SH-SY5Y (cell line): ENCODE measurements around the gene TNFRSF19.

Experiments used
- GATA2 ChIP-seq: IDR thresholded peaks from 2 replicates; pipeline ENCODE4 v1.6.1; 2011; ENCODE audit warnings: mild to moderate bottlenecking, low read depth, low read length
- GATA3 ChIP-seq: IDR thresholded peaks from 2 replicates; pipeline ENCODE4 v1.6.1; 2011; ENCODE audit warnings: low read depth, mild to moderate bottlenecking, low read length, moderate library complexity

The TNFRSF19 gene

GRCh38 chr13:23570099-23570920 is at the start of gene TNFRSF19:
TSS of gene TNFRSF19 (plus strand) at chr13:23570412. CDS start at chr13:23590184, 19,772 bp downstream.
- TF ChIP-seq GATA2 (peak; percentile 99), GATA3 (peak; percentile 98)

- no peak for TF ChIP-seq GATA2
Measured at GRCh38 chr13:23531446-23531845, 38.8 kb upstream of the TNFRSF19 start.

- no peak for TF ChIP-seq GATA2
- TF ChIP-seq GATA3 = no peak
Measured at GRCh38 chr13:23534090-23534489, 36.1 kb upstream of the TNFRSF19 start.

GRCh38 chr13:23541221-23541824 is 28.9 kb upstream of the TNFRSF19 start:
- TF ChIP-seq GATA3 (no peak), GATA2 (no peak)

- no peak for TF ChIP-seq GATA3
- TF ChIP-seq GATA2 = no peak
Measured at GRCh38 chr13:23544668-23545067, 25.5 kb upstream of the TNFRSF19 start.

- no peak for TF ChIP-seq GATA2
- TF ChIP-seq GATA3 = no peak
Measured at GRCh38 chr13:23547000-23547590, 23.1 kb upstream of the TNFRSF19 start.

GRCh38 chr13:23549724-23550123 is 20.5 kb upstream of the TNFRSF19 start:
- no peak for TF ChIP-seq GATA3
- TF ChIP-seq GATA2 = no peak

GRCh38 chr13:23550163-23550562 is 20.0 kb upstream of the TNFRSF19 start:
- TF ChIP-seq GATA2 (no peak), GATA3 (no peak)

GRCh38 chr13:23551213-23552008 is 18.8 kb upstream of the TNFRSF19 start:
- TF ChIP-seq GATA3 (no peak), GATA2 (no peak)

- no peak for TF ChIP-seq GATA3
- TF ChIP-seq GATA2 = no peak
Measured at GRCh38 chr13:23552171-23552570, 18.0 kb upstream of the TNFRSF19 start.

- TF ChIP-seq GATA3 (no peak), GATA2 (no peak)
Measured at GRCh38 chr13:23552661-23553060, 17.6 kb upstream of the TNFRSF19 start.

- TF ChIP-seq GATA2 (no peak), GATA3 (no peak)
Measured at GRCh38 chr13:23554000-23554399, 16.2 kb upstream of the TNFRSF19 start.

GRCh38 chr13:23557043-23557442 is 13.2 kb upstream of the TNFRSF19 start:
- no peak for TF ChIP-seq GATA3
- no peak for TF ChIP-seq GATA2

- TF ChIP-seq GATA3 (no peak), GATA2 (no peak)
Measured at GRCh38 chr13:23557733-23558132, 12.5 kb upstream of the TNFRSF19 start.
